HG02623 (cell line): ENCODE data around the gene PSG6.
"Not testable (repeated sequence)": the region's sequence is repeated elsewhere in the genome, so short reads cannot be mapped to it uniquely, and the experiment has no call there.

Experiments used
- ATAC-seq: cut with Tn5 transposase; IDR thresholded peaks from one replicate; pipeline ENCODE4 v1.9.1; 2021; ENCODE audit warnings: moderate library complexity; ENCODE audit not compliant: unreplicated experiment

Gene PSG6

GRCh38 chr19:42911731-42912130, 6.0 kb downstream of the PSG6 start:
- not testable (repeated sequence) for ATAC-seq

DNA sequence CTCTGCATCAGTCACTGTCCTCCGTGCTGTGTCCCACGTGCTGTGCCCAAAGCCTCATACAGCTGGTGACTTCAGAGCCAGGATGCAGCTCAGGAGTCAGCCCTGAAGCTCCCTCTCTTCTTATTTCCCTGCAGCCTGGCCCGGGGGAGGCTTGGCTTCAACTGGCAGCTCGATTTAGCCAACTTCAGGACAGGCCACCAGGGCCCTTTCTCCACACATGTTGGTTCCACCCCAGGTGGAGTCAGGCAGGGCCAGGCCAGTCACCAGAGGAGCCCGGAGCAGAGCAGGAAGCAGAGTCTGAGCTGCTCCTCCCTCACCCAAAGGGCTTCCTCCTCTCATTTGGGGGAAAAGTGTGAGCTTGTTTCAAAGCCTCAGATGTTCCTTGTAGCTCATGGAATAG, 11.5 kb downstream of the PSG6 start:
- ATAC-seq = not testable (repeated sequence)

DNA sequence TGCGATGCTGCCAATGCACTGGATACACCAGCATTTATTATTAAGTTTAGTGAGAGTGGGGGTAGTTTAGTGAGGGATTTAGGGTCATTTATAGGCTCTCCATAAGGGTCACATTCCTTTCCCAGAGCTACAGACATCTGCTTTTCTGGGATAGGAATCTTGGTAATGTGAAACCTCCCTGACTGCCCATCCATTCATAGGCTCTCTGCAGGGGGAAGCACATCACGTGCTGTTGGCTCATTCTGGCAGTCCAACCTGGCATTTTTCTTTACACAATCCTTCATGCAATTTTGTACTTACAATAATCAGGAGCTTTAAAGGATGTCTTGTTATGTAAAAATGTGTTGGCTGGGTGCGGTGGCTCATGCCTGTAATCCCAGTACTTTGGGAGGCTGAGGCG, 17.1 kb downstream of the PSG6 start:
- ATAC-seq = not testable (repeated sequence)

- not testable (repeated sequence) for ATAC-seq
Observed at GRCh38 chr19:42899674-42900073, 18.0 kb downstream of the PSG6 start.

GRCh38 chr19:42899110-42899509, 18.6 kb downstream of the PSG6 start:
- not testable (repeated sequence) for ATAC-seq

GRCh38 chr19:42898656-42899055, 19.0 kb downstream of the PSG6 start:
- not testable (repeated sequence) for ATAC-seq

DNA sequence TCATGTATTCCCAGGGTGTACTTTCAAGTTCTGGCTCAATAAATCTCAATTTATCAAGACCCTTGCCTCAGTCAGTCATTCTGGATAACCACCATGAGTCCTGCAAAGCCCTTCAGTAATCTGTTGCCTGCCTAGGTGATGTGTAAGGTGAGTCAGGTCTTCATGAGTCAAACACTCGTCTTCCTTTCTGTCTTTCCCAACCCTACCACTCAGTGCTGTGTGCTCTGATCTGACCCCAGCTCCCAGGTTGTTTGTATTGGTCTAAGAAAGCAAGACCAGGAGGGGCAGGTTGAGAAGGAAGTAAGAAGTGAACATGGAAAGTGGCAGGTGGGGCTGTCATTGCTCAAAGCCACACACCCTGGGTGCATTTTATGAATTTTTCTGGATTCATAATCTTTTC, 20.0 kb downstream of the PSG6 start:
- ATAC-seq = not testable (repeated sequence)

- not testable (repeated sequence) for ATAC-seq
Observed at GRCh38 chr19:42890446-42890845, 27.2 kb downstream of the PSG6 start.

GRCh38 chr19:42887876-42888445, 29.7 kb downstream of the PSG6 start:
- ATAC-seq = not testable (repeated sequence)

DNA sequence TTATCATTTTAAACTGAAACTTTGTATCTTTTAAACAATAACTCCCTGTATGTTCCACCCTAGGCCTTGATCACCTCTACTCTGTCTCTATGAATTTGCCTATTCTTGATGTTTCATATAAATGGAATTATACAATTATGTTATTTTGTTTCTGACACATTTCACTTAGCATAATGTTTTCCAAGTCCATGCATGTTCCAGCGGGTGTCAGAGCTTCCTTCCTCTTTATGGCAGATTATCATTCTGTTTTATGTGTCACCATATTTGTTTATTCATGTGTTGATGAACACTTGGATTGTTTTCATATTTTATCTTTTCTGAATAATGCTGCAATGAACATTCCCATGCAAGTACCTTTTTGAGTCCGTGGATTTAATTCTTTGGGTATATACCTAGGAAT, 35.0 kb downstream of the PSG6 start:
- not testable (repeated sequence) for ATAC-seq

DNA sequence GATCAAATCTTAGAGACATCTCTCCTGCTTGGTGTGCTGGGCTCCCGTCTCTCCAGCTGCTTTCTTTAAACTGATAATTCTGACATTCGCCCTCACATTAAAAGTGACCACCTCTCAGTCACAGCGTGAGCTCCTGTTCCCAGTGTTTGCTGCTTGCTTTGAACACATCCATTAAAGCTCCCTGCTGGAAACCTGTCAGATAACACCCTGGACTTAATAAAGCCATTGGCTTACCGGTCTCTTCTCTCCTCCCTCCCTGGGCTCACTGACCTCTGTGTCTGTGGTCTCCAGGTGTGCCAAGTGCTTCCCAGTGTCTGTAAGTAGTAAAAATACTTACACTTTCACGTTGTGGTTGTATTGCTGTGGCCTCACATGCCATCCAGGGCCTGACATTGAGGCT, 35.7 kb downstream of the PSG6 start:
- ATAC-seq = not testable (repeated sequence)

GRCh38 chr19:42881279-42881678, 36.4 kb downstream of the PSG6 start:
- ATAC-seq = not testable (repeated sequence)

DNA sequence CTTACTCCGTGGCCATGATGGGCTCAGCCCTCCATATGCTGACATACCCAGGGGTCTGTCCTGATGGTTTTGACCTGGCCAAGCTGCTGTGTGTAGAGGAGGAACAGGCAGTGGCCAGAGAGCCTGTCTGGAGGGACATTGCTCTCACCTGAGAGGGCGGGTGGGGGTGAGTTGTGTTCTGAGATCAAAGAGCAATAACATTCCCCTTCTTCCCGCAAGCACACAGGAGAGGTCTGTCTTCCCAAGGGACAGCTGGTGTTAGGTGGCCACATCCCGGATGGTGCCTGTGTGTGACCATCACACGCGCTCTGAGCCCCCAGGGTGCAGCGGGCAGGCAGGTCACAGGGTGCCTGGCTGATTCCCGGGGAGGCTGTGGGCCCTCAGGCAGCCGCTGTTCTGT, 37.1 kb downstream of the PSG6 start:
- ATAC-seq = not testable (repeated sequence)

DNA sequence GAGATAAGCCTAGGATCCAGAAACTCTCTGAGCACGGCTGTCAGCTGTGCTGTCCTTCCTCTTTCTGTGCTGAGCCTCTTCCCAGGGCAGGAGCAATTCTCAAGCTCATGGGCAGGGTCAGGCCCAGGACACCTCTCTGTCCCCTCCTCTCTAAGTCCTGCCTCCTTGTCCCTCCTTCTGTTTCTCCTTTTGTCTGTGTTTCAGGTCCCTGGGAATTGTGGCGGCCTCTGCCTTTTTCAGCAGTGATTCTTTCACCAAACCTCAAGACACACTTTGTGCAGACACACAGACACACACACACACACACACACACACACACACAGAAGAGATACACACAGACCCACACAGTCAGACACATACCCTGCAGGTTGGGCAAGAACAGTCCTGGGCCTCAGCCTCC, 38.1 kb downstream of the PSG6 start, which contains the start of gene PSG1:
Gene PSG1 (minus strand): TSS at position 101 of the 400 bp plus-strand sequence. CDS start 132 bp downstream, outside the sequence.
- ATAC-seq = no peak

GRCh38 chr19:42876596-42876995, 41.1 kb downstream of the PSG6 start:
- not testable (repeated sequence) for ATAC-seq

DNA sequence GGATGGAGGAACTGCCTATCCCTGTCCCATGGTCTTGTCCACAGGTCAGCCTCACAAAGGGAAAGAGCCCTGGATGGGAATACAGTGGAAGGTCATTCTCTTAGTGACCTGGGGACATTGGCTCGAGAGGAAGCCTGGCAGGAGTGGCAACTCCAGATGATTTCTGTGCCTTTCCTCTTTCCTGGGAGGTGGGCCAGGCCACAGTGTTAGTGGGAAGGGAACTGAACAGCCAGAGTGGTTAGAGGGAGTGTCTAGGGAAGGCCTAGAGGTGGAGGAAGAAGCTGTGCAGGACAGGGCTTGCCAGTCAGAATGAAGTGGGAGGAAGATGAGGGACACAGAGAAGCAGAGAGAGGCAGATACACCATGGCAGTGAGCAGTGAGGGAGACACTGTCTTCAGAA, 41.8 kb downstream of the PSG6 start:
- not testable (repeated sequence) for ATAC-seq

DNA sequence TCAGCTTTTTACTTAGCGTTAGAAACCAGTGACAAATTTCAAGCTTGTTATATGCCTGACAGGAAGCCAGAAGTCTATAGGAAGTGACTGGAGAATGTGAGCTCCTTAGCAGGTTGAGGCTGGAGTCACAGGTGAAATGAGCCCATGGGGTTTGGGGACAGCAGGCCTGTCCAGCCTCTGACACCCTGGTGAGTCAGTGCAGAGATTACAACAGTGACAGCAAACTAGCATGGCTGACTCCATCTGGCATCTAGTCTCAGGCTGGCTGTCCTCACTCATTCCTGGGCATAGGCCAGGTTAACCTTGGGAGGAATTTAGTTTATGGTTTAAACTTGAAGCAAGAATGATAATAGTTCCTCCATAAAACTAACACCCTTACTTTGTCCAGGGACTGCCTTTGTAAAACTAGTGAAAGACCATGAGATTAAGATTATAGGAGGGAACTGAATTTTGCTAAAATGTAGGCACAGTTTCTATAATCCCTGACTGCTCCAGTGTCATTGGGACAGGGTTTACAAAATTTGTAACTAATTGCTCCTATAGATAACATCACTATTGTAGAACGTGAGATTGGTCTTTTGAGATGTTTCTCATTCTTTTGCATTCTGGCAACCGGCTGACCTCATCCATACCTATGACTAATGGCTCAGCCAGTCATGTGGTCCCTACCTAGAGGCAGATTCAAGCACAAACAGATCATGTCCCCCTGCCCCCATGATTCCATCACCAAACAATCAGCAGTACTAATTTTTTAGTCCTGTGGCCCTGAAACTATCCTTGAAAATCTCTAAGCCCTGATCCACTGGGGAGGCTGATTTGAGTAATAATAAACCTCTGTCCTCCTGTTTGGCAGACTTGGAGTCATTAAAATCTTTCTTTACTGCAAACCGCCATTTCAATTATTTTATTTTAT, 42.5 kb downstream of the PSG6 start:
- not testable (repeated sequence) for ATAC-seq

GRCh38 chr19:42874136-42874535, 43.6 kb downstream of the PSG6 start:
- not testable (repeated sequence) for ATAC-seq

DNA sequence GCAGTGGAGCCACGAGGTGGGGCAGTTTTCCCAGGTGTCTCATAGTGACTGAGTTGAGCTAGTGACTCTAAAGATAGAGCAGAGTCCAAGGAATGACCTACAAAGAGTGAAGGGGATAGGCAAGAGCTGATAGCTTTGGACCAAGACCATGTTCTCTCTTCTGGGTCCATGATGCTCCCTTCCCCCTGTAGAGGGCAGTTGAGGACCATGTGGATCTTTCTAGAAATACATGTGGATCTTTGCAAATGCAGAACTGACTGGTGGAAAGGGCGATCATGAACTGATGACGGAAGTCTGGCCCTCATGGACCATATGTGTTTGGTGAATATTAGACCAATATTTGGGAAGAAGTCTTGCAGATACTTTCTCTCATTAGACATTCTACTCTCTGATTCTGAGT, 45.1 kb downstream of the PSG6 start:
- no peak for ATAC-seq

DNA sequence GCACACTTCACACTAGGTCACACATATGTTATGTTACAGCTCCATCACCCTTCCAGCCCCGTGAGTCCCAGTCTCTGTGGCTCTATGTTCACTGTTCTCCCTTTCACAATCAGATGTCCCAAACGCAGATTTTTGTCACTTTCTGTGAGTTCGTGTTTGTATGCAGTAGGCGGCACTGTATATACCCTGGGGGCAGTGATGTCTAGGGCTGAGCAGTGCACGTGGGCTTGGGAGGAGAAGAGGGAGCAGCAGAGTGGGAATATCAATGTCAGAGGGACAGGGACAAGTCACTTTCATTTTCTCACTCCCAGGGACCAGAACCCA, 60.2 kb downstream of the PSG6 start:
- ATAC-seq = no peak

DNA sequence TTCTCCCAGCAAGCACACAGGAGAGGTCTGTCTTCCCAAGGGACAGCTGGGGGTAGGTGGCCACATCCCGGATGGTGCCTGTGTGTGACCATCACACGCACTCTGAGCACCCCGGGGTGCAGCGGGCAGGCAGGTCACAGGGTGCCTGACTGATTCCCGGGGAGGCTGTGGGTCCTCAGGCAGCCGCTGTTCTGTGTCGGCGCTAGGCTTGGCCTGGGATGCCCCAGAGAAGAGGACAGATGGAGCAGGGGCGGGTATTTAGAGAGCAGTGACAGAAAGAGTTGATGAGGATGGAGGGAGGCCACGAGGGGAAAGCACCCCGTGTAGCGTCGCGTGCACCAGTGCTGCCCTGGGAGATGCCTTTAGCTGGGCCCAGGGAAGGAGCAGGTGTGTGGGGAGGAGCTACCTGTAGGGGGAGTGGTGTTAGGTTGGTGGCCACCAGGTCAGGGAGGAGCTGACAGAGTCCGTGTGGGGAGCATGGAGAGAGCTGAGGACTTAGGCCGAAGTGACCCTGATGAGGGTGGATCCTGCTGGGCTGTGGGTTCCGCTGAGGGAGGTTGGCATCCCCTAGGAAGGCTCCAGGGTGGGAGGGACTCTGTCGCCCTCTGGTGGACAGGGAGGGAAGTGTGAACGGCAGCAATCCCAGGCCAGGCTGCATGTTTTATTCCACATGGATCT, 60.7 kb downstream of the PSG6 start:
- not testable (repeated sequence) for ATAC-seq

GRCh38 chr19:42854745-42855144, 62.9 kb downstream of the PSG6 start:
- ATAC-seq = not testable (repeated sequence)
